ENCODE results near the gene CCDC191. TPM values are rescaled to one million over a fixed set of nuclear protein-coding genes. Genes with fewer than 3 reads are reported as not detected.

The CCDC191 gene
- total RNA-seq, 6 experiments from 2014 or later: 0.83 to 1.5 (median 1.2) TPM

GRCh38 chr3:114101101-114101500, 44.8 kb upstream of the CCDC191 start:
- DNase-seq: no peak
- Mint-ChIP-seq H3K27me3 (ENCODE audit: insufficient read depth) (no peaks in the 10 kb centered on the region), H3K4me1 (ENCODE audit: low read depth) (peaks cover 8% of the 10 kb centered on the region; the same call in 1 of the 2 replicates), H3K36me3 (ENCODE audit: low read depth) (no peaks in the 10 kb centered on the region), H3K4me3 (no peak overlapping the region), H3K27ac (no peak overlapping the region), H3K9me3 (no peaks in the 10 kb centered on the region)
- TF ChIP-seq CTCF (IDR thresholded peaks at IDR 0.05): no peak

- Mint-ChIP-seq H3K27me3 (ENCODE audit: insufficient read depth) (no peaks in the 10 kb centered on the region), H3K36me3 (ENCODE audit: low read depth) (no peaks in the 10 kb centered on the region), H3K9me3 (no peaks in the 10 kb centered on the region), H3K4me3 (no peak overlapping the region), H3K27ac (no peak overlapping the region), H3K4me1 (ENCODE audit: low read depth) (peaks cover 33% of the 10 kb centered on the region)
- DNase-seq: no peak
- no peak for TF ChIP-seq CTCF (IDR thresholded peaks at IDR 0.05)
Observed at GRCh38 chr3:114095796-114096195, 39.5 kb upstream of the CCDC191 start.

- DNase-seq: peak; percentile 74
- no peaks in the 10 kb centered on the region for H3K27me3 Mint-ChIP-seq (ENCODE audit: insufficient read depth)
Observed at GRCh38 chr3:114093596-114093995, 37.3 kb upstream of the CCDC191 start.

GRCh38 chr3:114093016-114093380, 36.7 kb upstream of the CCDC191 start:
- H3K9me3 Mint-ChIP-seq: no peaks in the 10 kb centered on the region
- TF ChIP-seq CTCF (IDR thresholded peaks at IDR 0.05): no peak
- H3K27ac Mint-ChIP-seq: peak overlapping the region; percentile 10; the same call in 1 of the 2 replicates
- peak overlapping the region; percentile 4 for H3K4me3 Mint-ChIP-seq
- no peaks in the 10 kb centered on the region for H3K27me3 Mint-ChIP-seq (ENCODE audit: insufficient read depth)
- H3K36me3 Mint-ChIP-seq (ENCODE audit: low read depth): peaks cover 1% of the 10 kb centered on the region
- H3K4me1 Mint-ChIP-seq (ENCODE audit: low read depth): peaks cover 41% of the 10 kb centered on the region
- no peak for DNase-seq

More at GRCh38 chr3:114093596-114093995, 37.3 kb upstream of the CCDC191 start:
- peak overlapping the region; percentile 4 for H3K27ac Mint-ChIP-seq
- H3K9me3 Mint-ChIP-seq: no peaks in the 10 kb centered on the region
- TF ChIP-seq CTCF (IDR thresholded peaks at IDR 0.05): no peak
- H3K36me3 Mint-ChIP-seq (ENCODE audit: low read depth): no peaks in the 10 kb centered on the region
- H3K4me3 Mint-ChIP-seq: peak overlapping the region; percentile 4
- H3K4me1 Mint-ChIP-seq (ENCODE audit: low read depth): peaks cover 41% of the 10 kb centered on the region

GRCh38 chr3:114092151-114093015, 36.1 kb upstream of the CCDC191 start:
- Mint-ChIP-seq H3K4me3 (peak overlapping the region; percentile 4; the same call in 1 of the 2 replicates), H3K27ac (0 out of 2 replicates have a peak overlapping the region, but pooled peaks have one; percentile 10)

More at GRCh38 chr3:114092151-114093015, 36.1 kb upstream of the CCDC191 start:
- no peaks in the 10 kb centered on the region for H3K9me3 Mint-ChIP-seq
- H3K27me3 Mint-ChIP-seq (ENCODE audit: insufficient read depth): no peaks in the 10 kb centered on the region
- no peak for TF ChIP-seq CTCF (IDR thresholded peaks at IDR 0.05)
- peaks cover 41% of the 10 kb centered on the region for H3K4me1 Mint-ChIP-seq (ENCODE audit: low read depth)
- H3K36me3 Mint-ChIP-seq (ENCODE audit: low read depth): peaks cover 7% of the 10 kb centered on the region
- no peak for DNase-seq
